Activated naive CD4-positive, alpha-beta T cell treated with anti-CD3 and anti-CD28 coated beads for 36 hours (primary cell): ENCODE measurements around the gene ECEL1. TPM values are rescaled to one million over a fixed set of nuclear protein-coding genes. Genes with fewer than 3 reads are reported as not detected.
"Not testable (repeated sequence)": the region's sequence is repeated elsewhere in the genome, so short reads cannot be mapped to it uniquely, and the experiment has no call there.

ENCODE experiments used
- CTCF ChIA-PET: fragments of 350-600 bp; sonication (Branson Sonifier 250); formaldehyde crosslinking; loops from one replicate; lab custom pipeline; 2021; ENCODE audit warnings: antibody characterized with exemption; lab: Charles Lee
- DNase-seq: peaks from one replicate; pipeline ENCODE4 v3.0.0-alpha.2; 2020
- H3K27ac Mint-ChIP-seq: one replicate; pipeline ENCODE4 v1.8.0; 2021; ENCODE audit warnings: mild to moderate bottlenecking, mixed read lengths
- H3K27me3 Mint-ChIP-seq: one replicate; pipeline ENCODE4 v1.8.0; 2021; ENCODE audit warnings: low read depth, mixed read lengths
- H3K36me3 Mint-ChIP-seq: one replicate; pipeline ENCODE4 v1.8.0; 2021; ENCODE audit warnings: low read depth, mixed read lengths
- H3K4me1 Mint-ChIP-seq: one replicate; pipeline ENCODE4 v1.8.0; 2021; ENCODE audit warnings: low read depth, mixed read lengths
- H3K4me3 Mint-ChIP-seq: one replicate; pipeline ENCODE4 v1.8.0; 2021; ENCODE audit warnings: mild to moderate bottlenecking, moderate library complexity, mixed read lengths
- H3K9me3 Mint-ChIP-seq: one replicate; pipeline ENCODE4 v1.8.0; 2021; ENCODE audit warnings: mixed read lengths
- intact Hi-C: fragments of 100-400 bp; cut with micrococcal nuclease; formaldehyde crosslinking; loops from one replicate; pipeline ENCODE4 v1.15.1; 2023
- total RNA-seq, 2 experiments: library from RNA; stranded (reverse); gene quantifications; one replicate each; pipeline ENCODE4 v1.2.3, GENCODE V29; 2021

ECEL1 gene
- under 1 TPM in 1 of 2 experiments, not detected in 1; 0.12 TPM for total RNA-seq

- H3K4me3 Mint-ChIP-seq, result no peak within 1 kb of the TSS
- H3K36me3 Mint-ChIP-seq, result no peaks in the 10 kb centered on the region
- peak; percentile 16 for DNase-seq
- intact Hi-C loops, result no loop called here
- H3K27me3 Mint-ChIP-seq, result peaks cover 34% of the 10 kb centered on the region
- H3K4me1 Mint-ChIP-seq, result peaks cover 3% of the 10 kb centered on the region
- H3K27ac Mint-ChIP-seq, result no peak within 1 kb of the TSS
- CTCF ChIA-PET, result no interaction called here
- no peaks in the 10 kb centered on the region for H3K9me3 Mint-ChIP-seq
These were observed at the start of gene ECEL1 for GRCh38 chr2:232487385-232488096. ECEL1 (minus strand) TSS chr2:232487834; CDS start chr2:232486653, 1,181 bp downstream.

- Mint-ChIP-seq H3K27ac (no peak overlapping the region), H3K9me3 (no peaks in the 10 kb centered on the region), H3K36me3 (no peaks in the 10 kb centered on the region), H3K4me1 (no peaks in the 10 kb centered on the region), H3K27me3 (peaks cover 13% of the 10 kb centered on the region), H3K4me3 (no peak overlapping the region)
- DNase-seq, result peak; percentile 38
- intact Hi-C loops, result no loop called here
- CTCF ChIA-PET, result interaction anchor here (1.0 to 1.2 kb wide), 2 partner anchors 12 to 90 kb away, joined by 3 to 4 read pairs; no protein-coding TSS in a partner anchor
These were observed 49.4 kb upstream of the ECEL1 start for GRCh38 chr2:232537079-232537478.

- no peak overlapping the region for H3K27ac Mint-ChIP-seq
- peaks cover 13% of the 10 kb centered on the region for H3K27me3 Mint-ChIP-seq
- H3K4me1 Mint-ChIP-seq, result no peaks in the 10 kb centered on the region
- no peak overlapping the region for H3K4me3 Mint-ChIP-seq
- CTCF ChIA-PET, result interaction anchor here (1.0 kb wide), 1 partner anchor 89 kb away, joined by 4 read pairs; no protein-coding TSS in a partner anchor
- no peaks in the 10 kb centered on the region for H3K9me3 Mint-ChIP-seq
- intact Hi-C loops, result no loop called here
- DNase-seq, result no peak
- no peaks in the 10 kb centered on the region for H3K36me3 Mint-ChIP-seq
These were observed 48.3 kb upstream of the ECEL1 start for GRCh38 chr2:232535761-232536530.

GRCh38 chr2:232534940-232535651 lies 47.5 kb upstream of the ECEL1 start:
- CTCF ChIA-PET, result no interaction called here
- intact Hi-C loops, result no loop called here
- Mint-ChIP-seq H3K9me3 (no peaks in the 10 kb centered on the region), H3K27ac (no peak overlapping the region), H3K4me3 (no peak overlapping the region), H3K27me3 (peaks cover 13% of the 10 kb centered on the region), H3K36me3 (no peaks in the 10 kb centered on the region), H3K4me1 (no peaks in the 10 kb centered on the region)
- DNase-seq, result no peak

- Mint-ChIP-seq H3K4me1 (no peaks in the 10 kb centered on the region), H3K27me3 (peaks cover 13% of the 10 kb centered on the region), H3K36me3 (no peaks in the 10 kb centered on the region), H3K9me3 (no peaks in the 10 kb centered on the region), H3K4me3 (no peak overlapping the region), H3K27ac (no peak overlapping the region)
- CTCF ChIA-PET, result interaction anchor here (1.0 kb wide), 1 partner anchor 13 kb away, joined by 3 read pairs; no protein-coding TSS in a partner anchor
- no peak for DNase-seq
- intact Hi-C loops, result no loop called here
These were observed 46.5 kb upstream of the ECEL1 start for GRCh38 chr2:232533944-232534710.

- H3K4me3 Mint-ChIP-seq, H3K36me3 Mint-ChIP-seq, H3K9me3 Mint-ChIP-seq, H3K27ac Mint-ChIP-seq, H3K4me1 Mint-ChIP-seq, DNase-seq, intact Hi-C loops, CTCF ChIA-PET: not testable (repeated sequence)
- peaks cover 15% of the 10 kb centered on the region for H3K27me3 Mint-ChIP-seq
These were observed 45.2 kb upstream of the ECEL1 start for GRCh38 chr2:232532821-232533220.

GRCh38 chr2:232532419-232532818 lies 44.8 kb upstream of the ECEL1 start:
- DNase-seq, result no peak
- no peaks in the 10 kb centered on the region for H3K36me3 Mint-ChIP-seq
- intact Hi-C loops, result no loop called here
- no peak overlapping the region for H3K4me3 Mint-ChIP-seq
- CTCF ChIA-PET, result no interaction called here
- H3K27ac Mint-ChIP-seq, result no peak overlapping the region
- H3K4me1 Mint-ChIP-seq, result peaks cover 8% of the 10 kb centered on the region
- peaks cover 18% of the 10 kb centered on the region for H3K27me3 Mint-ChIP-seq
- H3K9me3 Mint-ChIP-seq, result no peaks in the 10 kb centered on the region

GRCh38 chr2:232530626-232531260 lies 43.1 kb upstream of the ECEL1 start:
- DNase-seq, result no peak
- Mint-ChIP-seq H3K4me1 (peaks cover 8% of the 10 kb centered on the region), H3K36me3 (no peaks in the 10 kb centered on the region), H3K4me3 (no peak overlapping the region), H3K27ac (no peak overlapping the region), H3K27me3 (peaks cover 22% of the 10 kb centered on the region), H3K9me3 (no peaks in the 10 kb centered on the region)
- intact Hi-C loops, result no loop called here
- CTCF ChIA-PET, result no interaction called here

- intact Hi-C loops, result loop anchor here (10.0 kb wide), 2 partner anchors 185 to 605 kb away; partner anchors contain the start of gene NPPC
- no peak for DNase-seq
- Mint-ChIP-seq H3K4me1 (peaks cover 8% of the 10 kb centered on the region), H3K36me3 (no peaks in the 10 kb centered on the region), H3K9me3 (no peaks in the 10 kb centered on the region), H3K4me3 (no peak overlapping the region), H3K27me3 (peaks cover 24% of the 10 kb centered on the region), H3K27ac (no peak overlapping the region)
- CTCF ChIA-PET, result no interaction called here
These were observed 42.3 kb upstream of the ECEL1 start for GRCh38 chr2:232529806-232530547.

- no peak overlapping the region for H3K4me3 Mint-ChIP-seq
- intact Hi-C loops, result loop anchor here (10.0 kb wide), 2 partner anchors 184 to 604 kb away; partner anchors contain the start of gene NPPC
- DNase-seq, result peak; percentile 20
- H3K27me3 Mint-ChIP-seq, result peaks cover 30% of the 10 kb centered on the region
- H3K4me1 Mint-ChIP-seq, result peaks cover 10% of the 10 kb centered on the region
- H3K9me3 Mint-ChIP-seq, result no peaks in the 10 kb centered on the region
- H3K27ac Mint-ChIP-seq, result no peak overlapping the region
- CTCF ChIA-PET, result no interaction called here
- no peaks in the 10 kb centered on the region for H3K36me3 Mint-ChIP-seq
These were observed 41.3 kb upstream of the ECEL1 start for GRCh38 chr2:232528746-232529460.
